ENCODE measurements around the gene KCTD6. TPM values are rescaled to one million over a fixed set of nuclear protein-coding genes. Genes with fewer than 3 reads are reported as not detected.

KCTD6 gene
- polyA plus RNA-seq, 1 of the 3 experiments (the other 2 are of a cell fraction), result 7.8 TPM

- no peak overlapping the region for H3K4me3 ChIP-seq (ENCODE audit: low read depth in 2 of 2, low read length in 1 of 2)
- H3K9me2 ChIP-seq, result no peaks in the 10 kb centered on the region
- CTCF ChIA-PET, result interaction anchor here (1.1 to 1.6 kb wide), 5 partner anchors 9 to 58 kb away, joined by 3 to 5 read pairs (median 4); no protein-coding TSS in a partner anchor
- no peaks in the 10 kb centered on the region for H3K27me3 ChIP-seq (ENCODE audit: insufficient read depth)
- H2AFZ ChIP-seq (ENCODE audit: low read depth), result no peak overlapping the region
- H3K27ac ChIP-seq (ENCODE audit: low read depth in 2 of 2, low read length in 1 of 2), result no peak overlapping the region
- H3K9me3 ChIP-seq, result no peaks in the 10 kb centered on the region
- no peaks in the 10 kb centered on the region for H4K20me1 ChIP-seq (ENCODE audit: insufficient read depth)
- H3F3A ChIP-seq (replicated peaks; ENCODE audit: insufficient read depth), result no peaks in the 10 kb centered on the region
- no peak overlapping the region for H3K9ac ChIP-seq
- H3K36me3 ChIP-seq (replicated peaks in 1 of 2; ENCODE audit: control insufficient read depth in 1 of 2, insufficient read depth in 2 of 2, low read length in 1 of 2), result no peaks in the 10 kb centered on the region
- no peak for DNase-seq
- 77% methylated on average over 10 of the region's 10 CpGs for WGBS (ENCODE audit: low lambda C conversion rate)
- H3K79me2 ChIP-seq (ENCODE audit: insufficient read depth), result no peaks in the 10 kb centered on the region
- TF ChIP-seq POLR2AphosphoS5 (IDR thresholded peaks at IDR 0.05; ENCODE audit: low read depth, low read length) (no peak), PBX3 (IDR thresholded peaks at IDR 0.05) (no peak), CTCF (IDR thresholded peaks at IDR 0.05) (no peak), NFIC (IDR thresholded peaks at IDR 0.05; ENCODE audit: borderline replicate concordance) (no peak), RCOR1 (IDR thresholded peaks at IDR 0.05; ENCODE audit: low read length) (no peak), NRF1 (IDR thresholded peaks at IDR 0.05; ENCODE audit: low read depth, low read length) (no peak), EZH2phosphoT487 (IDR thresholded peaks at IDR 0.05; ENCODE audit: borderline replicate concordance, low read depth) (no peak), SMC3 (IDR thresholded peaks at IDR 0.05; ENCODE audit: low read depth, low read length) (no peak), ZBTB33 (IDR thresholded peaks at IDR 0.05; ENCODE audit: borderline replicate concordance, low read depth) (no peak), MEF2A (IDR thresholded peaks at IDR 0.05; ENCODE audit: borderline replicate concordance, low read depth) (no peak), RXRA (IDR thresholded peaks at IDR 0.05; ENCODE audit: borderline replicate concordance, low read depth) (no peak), USF1 (IDR thresholded peaks at IDR 0.05; ENCODE audit: borderline replicate concordance, low read depth) (no peak), CHD2 (IDR thresholded peaks at IDR 0.05; ENCODE audit: low read length, partially characterized antibody) (no peak), USF2 (IDR thresholded peaks at IDR 0.05; ENCODE audit: borderline replicate concordance, low read depth, low read length) (no peak), GATA2 (CRISPR knock-in tag; IDR thresholded peaks at IDR 0.05) (no peak), JUND (IDR thresholded peaks at IDR 0.05) (no peak), TEAD4 (IDR thresholded peaks at IDR 0.05; ENCODE audit: borderline replicate concordance, insufficient read depth) (no peak), MXI1 (IDR thresholded peaks at IDR 0.05; ENCODE audit: low read depth, low read length) (no peak), RAD21 (IDR thresholded peaks at IDR 0.05; ENCODE audit: low read length) (no peak), EP300 (IDR thresholded peaks at IDR 0.05; ENCODE audit: borderline replicate concordance in 1 of 2, low read depth in 1 of 2, low read length in 1 of 2) (no peak)
- no peak overlapping the region for H3K4me2 ChIP-seq
- H3K4me1 ChIP-seq (ENCODE audit: control insufficient read depth in 1 of 2, insufficient read depth in 2 of 2, low read depth in 1 of 2, low read length in 1 of 2), result peaks cover 0 to 8% of the 10 kb centered on the region in 2 experiments; a peak in 2 of 4 replicates
- POLR2A ChIA-PET, result no interaction called here
Measured at GRCh38 chr3:58521917-58522631, 30.2 kb downstream of the KCTD6 start.

All from SK-N-SH (cell line).